ENCODE results near the gene ARHGAP28.
"Not testable (repeated sequence)": the region's sequence is repeated elsewhere in the genome, so short reads cannot be mapped to it uniquely, and the experiment has no call there.

Gene ARHGAP28

GRCh38 chr18:6784046-6784445 is 54.5 kb downstream of the ARHGAP28 start:
- H3K4me3 ChIP-seq (ENCODE audit: low read length in 2 of 2), result no peak overlapping the region
- H3K4me1 ChIP-seq (ENCODE audit: control insufficient read depth in 2 of 2, insufficient read depth in 2 of 2, low read length in 2 of 2), result no peaks in the 10 kb centered on the region
- no peaks in the 10 kb centered on the region for H3K9me3 ChIP-seq (ENCODE audit: control insufficient read depth in 2 of 2, low read length in 2 of 2)
- no peak overlapping the region for H3K9ac ChIP-seq (ENCODE audit: low read depth in 1 of 2, low read length in 2 of 2)
- no peaks in the 10 kb centered on the region for H3K36me3 ChIP-seq (ENCODE audit: control insufficient read depth in 2 of 2, insufficient read depth in 2 of 2, low read length in 2 of 2)
- no peak overlapping the region for H3K27ac ChIP-seq (ENCODE audit: low read depth in 2 of 2, low read length in 2 of 2)
- no peaks in the 10 kb centered on the region for H3K27me3 ChIP-seq (ENCODE audit: control insufficient read depth in 2 of 2, insufficient read depth in 2 of 2, low read length in 2 of 2)

GRCh38 chr18:6785001-6785400 is 55.5 kb downstream of the ARHGAP28 start:
- H3K9me3 ChIP-seq (ENCODE audit: control insufficient read depth in 2 of 2, low read length in 2 of 2), result no peaks in the 10 kb centered on the region
- no peaks in the 10 kb centered on the region for H3K27me3 ChIP-seq (ENCODE audit: control insufficient read depth in 2 of 2, insufficient read depth in 2 of 2, low read length in 2 of 2)
- H3K27ac ChIP-seq (ENCODE audit: low read depth in 2 of 2, low read length in 2 of 2), result no peak overlapping the region
- H3K4me1 ChIP-seq (ENCODE audit: control insufficient read depth in 2 of 2, insufficient read depth in 2 of 2, low read length in 2 of 2), result no peaks in the 10 kb centered on the region
- no peak overlapping the region for H3K9ac ChIP-seq (ENCODE audit: low read depth in 1 of 2, low read length in 2 of 2)
- no peak overlapping the region for H3K4me3 ChIP-seq (ENCODE audit: low read length in 2 of 2)
- H3K36me3 ChIP-seq (ENCODE audit: control insufficient read depth in 2 of 2, insufficient read depth in 2 of 2, low read length in 2 of 2), result no peaks in the 10 kb centered on the region

GRCh38 chr18:6785411-6785810 is 55.9 kb downstream of the ARHGAP28 start:
- Histone ChIP-seq H3K27me3 (ENCODE audit: control insufficient read depth in 2 of 2, insufficient read depth in 2 of 2, low read length in 2 of 2) (no peaks in the 10 kb centered on the region), H3K4me3 (ENCODE audit: low read length in 2 of 2) (no peak overlapping the region), H3K9me3 (ENCODE audit: control insufficient read depth in 2 of 2, low read length in 2 of 2) (no peaks in the 10 kb centered on the region), H3K36me3 (ENCODE audit: control insufficient read depth in 2 of 2, insufficient read depth in 2 of 2, low read length in 2 of 2) (no peaks in the 10 kb centered on the region), H3K4me1 (ENCODE audit: control insufficient read depth in 2 of 2, insufficient read depth in 2 of 2, low read length in 2 of 2) (no peaks in the 10 kb centered on the region), H3K27ac (ENCODE audit: low read depth in 2 of 2, low read length in 2 of 2) (no peak overlapping the region), H3K9ac (ENCODE audit: low read depth in 1 of 2, low read length in 2 of 2) (no peak overlapping the region)

GRCh38 chr18:6792391-6792790 is 62.9 kb downstream of the ARHGAP28 start:
- Histone ChIP-seq H3K9me3 (ENCODE audit: control insufficient read depth in 2 of 2, low read length in 2 of 2) (no peaks in the 10 kb centered on the region), H3K27ac (ENCODE audit: low read depth in 2 of 2, low read length in 2 of 2) (no peak overlapping the region), H3K9ac (ENCODE audit: low read depth in 1 of 2, low read length in 2 of 2) (no peak overlapping the region), H3K27me3 (ENCODE audit: control insufficient read depth in 2 of 2, insufficient read depth in 2 of 2, low read length in 2 of 2) (no peaks in the 10 kb centered on the region), H3K4me1 (ENCODE audit: control insufficient read depth in 2 of 2, insufficient read depth in 2 of 2, low read length in 2 of 2) (no peaks in the 10 kb centered on the region), H3K36me3 (ENCODE audit: control insufficient read depth in 2 of 2, insufficient read depth in 2 of 2, low read length in 2 of 2) (no peaks in the 10 kb centered on the region), H3K4me3 (ENCODE audit: low read length in 2 of 2) (no peak overlapping the region)

GRCh38 chr18:6793455-6793854 is 63.9 kb downstream of the ARHGAP28 start:
- no peaks in the 10 kb centered on the region for H3K4me1 ChIP-seq (ENCODE audit: control insufficient read depth in 2 of 2, insufficient read depth in 2 of 2, low read length in 2 of 2)
- H3K9me3 ChIP-seq (ENCODE audit: control insufficient read depth in 2 of 2, low read length in 2 of 2), result no peaks in the 10 kb centered on the region
- no peak overlapping the region for H3K27ac ChIP-seq (ENCODE audit: low read depth in 2 of 2, low read length in 2 of 2)
- no peak overlapping the region for H3K9ac ChIP-seq (ENCODE audit: low read depth in 1 of 2, low read length in 2 of 2)
- H3K4me3 ChIP-seq (ENCODE audit: low read length in 2 of 2), result no peak overlapping the region
- no peaks in the 10 kb centered on the region for H3K27me3 ChIP-seq (ENCODE audit: control insufficient read depth in 2 of 2, insufficient read depth in 2 of 2, low read length in 2 of 2)
- H3K36me3 ChIP-seq (ENCODE audit: control insufficient read depth in 2 of 2, insufficient read depth in 2 of 2, low read length in 2 of 2), result no peaks in the 10 kb centered on the region

- no peaks in the 10 kb centered on the region for H3K4me1 ChIP-seq (ENCODE audit: control insufficient read depth in 2 of 2, insufficient read depth in 2 of 2, low read length in 2 of 2)
- no peak overlapping the region for H3K4me3 ChIP-seq (ENCODE audit: low read length in 2 of 2)
- no peak overlapping the region for H3K9ac ChIP-seq (ENCODE audit: low read depth in 1 of 2, low read length in 2 of 2)
- H3K27me3 ChIP-seq (ENCODE audit: control insufficient read depth in 2 of 2, insufficient read depth in 2 of 2, low read length in 2 of 2), result no peaks in the 10 kb centered on the region
- no peak overlapping the region for H3K27ac ChIP-seq (ENCODE audit: low read depth in 2 of 2, low read length in 2 of 2)
- no peaks in the 10 kb centered on the region for H3K36me3 ChIP-seq (ENCODE audit: control insufficient read depth in 2 of 2, insufficient read depth in 2 of 2, low read length in 2 of 2)
- no peaks in the 10 kb centered on the region for H3K9me3 ChIP-seq (ENCODE audit: control insufficient read depth in 2 of 2, low read length in 2 of 2)
These were observed 64.5 kb downstream of the ARHGAP28 start for GRCh38 chr18:6793986-6794385.

GRCh38 chr18:6795307-6795706 is 65.8 kb downstream of the ARHGAP28 start:
- no peaks in the 10 kb centered on the region for H3K4me1 ChIP-seq (ENCODE audit: control insufficient read depth in 2 of 2, insufficient read depth in 2 of 2, low read length in 2 of 2)
- no peaks in the 10 kb centered on the region for H3K9me3 ChIP-seq (ENCODE audit: control insufficient read depth in 2 of 2, low read length in 2 of 2)
- no peak overlapping the region for H3K9ac ChIP-seq (ENCODE audit: low read depth in 1 of 2, low read length in 2 of 2)
- H3K27me3 ChIP-seq (ENCODE audit: control insufficient read depth in 2 of 2, insufficient read depth in 2 of 2, low read length in 2 of 2), result no peaks in the 10 kb centered on the region
- no peaks in the 10 kb centered on the region for H3K36me3 ChIP-seq (ENCODE audit: control insufficient read depth in 2 of 2, insufficient read depth in 2 of 2, low read length in 2 of 2)
- H3K4me3 ChIP-seq (ENCODE audit: low read length in 2 of 2), result no peak overlapping the region
- H3K27ac ChIP-seq (ENCODE audit: low read depth in 2 of 2, low read length in 2 of 2), result peak overlapping the region in 1 of 2 donors; percentile 9

GRCh38 chr18:6796511-6796910 is 67.0 kb downstream of the ARHGAP28 start:
- Histone ChIP-seq H3K36me3 (ENCODE audit: control insufficient read depth in 2 of 2, insufficient read depth in 2 of 2, low read length in 2 of 2) (no peaks in the 10 kb centered on the region), H3K9ac (ENCODE audit: low read depth in 1 of 2, low read length in 2 of 2) (no peak overlapping the region), H3K4me3 (ENCODE audit: low read length in 2 of 2) (no peak overlapping the region), H3K27me3 (ENCODE audit: control insufficient read depth in 2 of 2, insufficient read depth in 2 of 2, low read length in 2 of 2) (no peaks in the 10 kb centered on the region), H3K9me3 (ENCODE audit: control insufficient read depth in 2 of 2, low read length in 2 of 2) (no peaks in the 10 kb centered on the region), H3K4me1 (ENCODE audit: control insufficient read depth in 2 of 2, insufficient read depth in 2 of 2, low read length in 2 of 2) (no peaks in the 10 kb centered on the region), H3K27ac (ENCODE audit: low read depth in 2 of 2, low read length in 2 of 2) (no peak overlapping the region)

GRCh38 chr18:6797171-6797570 is 67.7 kb downstream of the ARHGAP28 start:
- Histone ChIP-seq H3K9me3 (ENCODE audit: control insufficient read depth in 2 of 2, low read length in 2 of 2) (no peaks in the 10 kb centered on the region), H3K9ac (ENCODE audit: low read depth in 1 of 2, low read length in 2 of 2) (no peak overlapping the region), H3K27ac (ENCODE audit: low read depth in 2 of 2, low read length in 2 of 2) (no peak overlapping the region), H3K27me3 (ENCODE audit: control insufficient read depth in 2 of 2, insufficient read depth in 2 of 2, low read length in 2 of 2) (no peaks in the 10 kb centered on the region), H3K36me3 (ENCODE audit: control insufficient read depth in 2 of 2, insufficient read depth in 2 of 2, low read length in 2 of 2) (no peaks in the 10 kb centered on the region), H3K4me3 (ENCODE audit: low read length in 2 of 2) (no peak overlapping the region), H3K4me1 (ENCODE audit: control insufficient read depth in 2 of 2, insufficient read depth in 2 of 2, low read length in 2 of 2) (no peaks in the 10 kb centered on the region)

GRCh38 chr18:6798896-6799295 is 69.4 kb downstream of the ARHGAP28 start:
- no peaks in the 10 kb centered on the region for H3K36me3 ChIP-seq (ENCODE audit: control insufficient read depth in 2 of 2, insufficient read depth in 2 of 2, low read length in 2 of 2)
- no peaks in the 10 kb centered on the region for H3K9me3 ChIP-seq (ENCODE audit: control insufficient read depth in 2 of 2, low read length in 2 of 2)
- no peaks in the 10 kb centered on the region for H3K27me3 ChIP-seq (ENCODE audit: control insufficient read depth in 2 of 2, insufficient read depth in 2 of 2, low read length in 2 of 2)
- H3K4me3 ChIP-seq (ENCODE audit: low read length in 2 of 2), result no peak overlapping the region
- H3K4me1 ChIP-seq (ENCODE audit: control insufficient read depth in 2 of 2, insufficient read depth in 2 of 2, low read length in 2 of 2), result no peaks in the 10 kb centered on the region
- H3K9ac ChIP-seq (ENCODE audit: low read depth in 1 of 2, low read length in 2 of 2), result no peak overlapping the region
- H3K27ac ChIP-seq (ENCODE audit: low read depth in 2 of 2, low read length in 2 of 2), result no peak overlapping the region

GRCh38 chr18:6800309-6800708 is 70.8 kb downstream of the ARHGAP28 start:
- H3K4me1 ChIP-seq (ENCODE audit: control insufficient read depth in 2 of 2, insufficient read depth in 2 of 2, low read length in 2 of 2); H3K27ac ChIP-seq (ENCODE audit: low read depth in 2 of 2, low read length in 2 of 2); H3K36me3 ChIP-seq (ENCODE audit: control insufficient read depth in 2 of 2, insufficient read depth in 2 of 2, low read length in 2 of 2); H3K9me3 ChIP-seq (ENCODE audit: control insufficient read depth in 2 of 2, low read length in 2 of 2); H3K27me3 ChIP-seq (ENCODE audit: control insufficient read depth in 2 of 2, insufficient read depth in 2 of 2, low read length in 2 of 2); H3K9ac ChIP-seq (ENCODE audit: low read depth in 1 of 2, low read length in 2 of 2); H3K4me3 ChIP-seq (ENCODE audit: low read length in 2 of 2): not testable (repeated sequence)

All from mucosa of rectum (tissue), 2 donors.